Cardiac fibroblast (primary cell): ENCODE data around the gene MSANTD3.

Experiments used
- DNase-seq, 2 donors: peaks; one replicate each; pipeline versions ENCODE4 v3.0.0 to v3.0.0-alpha.2; 2010; ENCODE audit warnings: low read depth in 2 of 2
- H3K4me3 ChIP-seq, 2 donors: replicated peaks in 1 of 2; 1 replicate in 1 of 2; 2 replicates in 1 of 2; pipeline ENCODE4 v1.5.1; 2011; ENCODE audit warnings: low read depth in 2 of 2, low read length in 2 of 2, mild to moderate bottlenecking in 2 of 2, moderate library complexity in 1 of 2
- TF ChIP-seq, protein P1 (sequence below): IDR thresholded peaks from one replicate; pipeline ENCODE4 v1.5.1; 2011; ENCODE audit warnings: low read depth, mild to moderate bottlenecking, low read length, inconsistent platforms

Gene MSANTD3

GRCh38 chr9:100397529-100398266 is 29.2 kb upstream of the MSANTD3 start:
- DNase-seq: no peak
- no peak overlapping the region for H3K4me3 ChIP-seq
- TF ChIP-seq, protein P1, sequence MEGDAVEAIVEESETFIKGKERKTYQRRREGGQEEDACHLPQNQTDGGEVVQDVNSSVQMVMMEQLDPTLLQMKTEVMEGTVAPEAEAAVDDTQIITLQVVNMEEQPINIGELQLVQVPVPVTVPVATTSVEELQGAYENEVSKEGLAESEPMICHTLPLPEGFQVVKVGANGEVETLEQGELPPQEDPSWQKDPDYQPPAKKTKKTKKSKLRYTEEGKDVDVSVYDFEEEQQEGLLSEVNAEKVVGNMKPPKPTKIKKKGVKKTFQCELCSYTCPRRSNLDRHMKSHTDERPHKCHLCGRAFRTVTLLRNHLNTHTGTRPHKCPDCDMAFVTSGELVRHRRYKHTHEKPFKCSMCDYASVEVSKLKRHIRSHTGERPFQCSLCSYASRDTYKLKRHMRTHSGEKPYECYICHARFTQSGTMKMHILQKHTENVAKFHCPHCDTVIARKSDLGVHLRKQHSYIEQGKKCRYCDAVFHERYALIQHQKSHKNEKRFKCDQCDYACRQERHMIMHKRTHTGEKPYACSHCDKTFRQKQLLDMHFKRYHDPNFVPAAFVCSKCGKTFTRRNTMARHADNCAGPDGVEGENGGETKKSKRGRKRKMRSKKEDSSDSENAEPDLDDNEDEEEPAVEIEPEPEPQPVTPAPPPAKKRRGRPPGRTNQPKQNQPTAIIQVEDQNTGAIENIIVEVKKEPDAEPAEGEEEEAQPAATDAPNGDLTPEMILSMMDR: no peak

DNA sequence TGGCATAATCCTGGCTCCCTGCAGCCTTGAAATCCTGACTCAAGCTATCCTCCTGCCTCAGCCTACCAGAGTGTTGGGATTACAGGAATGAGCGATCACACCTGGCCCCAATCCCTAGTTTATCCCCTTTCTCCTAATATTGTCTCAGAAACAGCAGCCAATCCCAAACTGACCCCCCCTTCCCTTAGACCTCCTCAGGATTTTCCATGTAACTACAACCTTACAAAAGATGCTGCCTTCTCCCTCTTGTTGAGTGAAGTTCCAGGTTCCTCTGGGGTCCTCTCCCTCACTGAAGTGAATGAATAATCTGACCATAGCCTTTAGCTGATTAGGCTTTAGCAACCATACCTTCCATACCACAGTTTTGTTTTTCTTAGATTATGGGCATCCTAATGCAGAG is 25.9 kb upstream of the MSANTD3 start:
- DNase-seq: no peak
- TF ChIP-seq, protein P1: no peak
- no peak overlapping the region for H3K4me3 ChIP-seq

GRCh38 chr9:100406962-100407361 is 20.0 kb upstream of the MSANTD3 start:
- H3K4me3 ChIP-seq: no peak overlapping the region
- DNase-seq: no peak
- TF ChIP-seq, protein P1: no peak

DNA sequence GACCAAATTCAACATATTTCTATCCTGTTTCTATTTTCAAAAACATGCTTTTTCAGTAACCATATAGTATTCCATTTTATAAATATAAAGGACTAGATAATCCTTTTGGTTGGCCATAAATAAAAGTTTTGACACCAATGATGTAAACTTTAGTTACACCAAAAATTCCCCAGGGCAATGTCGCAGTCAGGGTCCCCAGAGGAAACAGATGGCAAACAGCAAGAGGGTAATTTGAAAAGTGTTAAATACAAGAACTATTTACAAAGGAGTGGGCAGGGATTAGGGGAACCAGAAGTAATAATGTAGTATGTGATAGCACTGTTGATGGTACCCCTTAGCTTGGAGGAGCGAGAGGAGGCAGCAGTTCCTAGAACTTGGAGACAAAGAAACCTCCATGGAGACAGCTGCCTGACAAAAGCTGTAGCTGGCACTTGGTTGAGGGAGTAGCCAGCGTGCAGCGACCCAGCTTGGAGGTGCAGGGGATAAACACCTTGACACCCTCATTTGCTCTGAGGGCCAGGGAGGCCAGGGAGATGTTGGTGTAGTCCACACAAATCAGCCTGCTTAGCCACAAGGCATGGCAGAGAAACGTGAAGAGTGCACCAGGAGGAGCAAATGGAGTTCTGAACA is 18.3 kb upstream of the MSANTD3 start:
- no peak for DNase-seq
- H3K4me3 ChIP-seq: no peak overlapping the region
- TF ChIP-seq, protein P1: no peak

GRCh38 chr9:100409176-100409556 is 17.8 kb upstream of the MSANTD3 start:
- TF ChIP-seq, protein P1: no peak
- no peak overlapping the region for H3K4me3 ChIP-seq
- no peak for DNase-seq

DNA sequence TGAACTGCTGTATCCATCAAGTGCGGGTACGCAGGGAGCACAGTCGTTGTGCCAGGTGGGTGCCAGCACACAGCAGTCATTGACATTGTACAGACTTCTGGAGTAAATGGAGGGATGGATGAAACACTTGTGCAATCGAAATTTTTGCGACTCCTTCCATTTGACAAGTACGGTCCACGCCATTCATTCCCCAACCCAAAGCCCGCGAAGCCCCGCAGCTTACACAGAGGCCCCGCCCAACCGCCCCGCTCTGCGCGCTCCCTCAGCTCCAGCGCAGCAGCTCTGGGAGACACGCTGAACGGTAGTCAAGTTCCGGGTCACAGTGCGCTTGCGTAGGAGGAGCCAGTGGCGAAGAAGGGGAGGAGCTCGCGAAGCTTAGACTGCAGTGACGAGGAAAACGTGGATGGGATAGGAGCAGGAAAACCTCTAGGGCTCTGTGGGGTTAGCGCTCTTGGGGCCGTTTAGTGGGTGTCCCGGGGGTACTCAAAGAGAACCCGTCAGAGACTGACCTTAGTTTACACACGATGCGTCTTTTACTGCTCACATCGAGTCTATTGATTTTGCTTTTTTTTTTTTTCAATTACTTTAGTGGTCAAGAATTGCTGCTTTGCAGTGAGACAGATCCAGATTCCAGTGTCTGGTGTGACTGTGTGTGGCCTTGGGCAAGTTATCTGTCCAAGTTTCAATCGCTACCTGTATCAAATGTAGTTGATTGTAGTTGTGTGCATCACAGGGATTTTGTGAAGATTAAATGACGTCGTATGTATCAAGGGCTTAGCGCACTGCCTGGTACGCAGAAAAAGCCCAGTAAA is 15.3 kb upstream of the MSANTD3 start:
- H3K4me3 ChIP-seq: peak overlapping the region; percentile 48 to 55
- TF ChIP-seq, protein P1: no peak
- peak; percentile 91 to 92 for DNase-seq
